ENCODE measurements around the gene NT5C1B. TPM values are rescaled to one million over a fixed set of nuclear protein-coding genes. Genes with fewer than 3 reads are reported as not detected.
A peak's percentile ranks its signal among the peaks of the same experiment; 100 is the strongest.

The NT5C1B gene
- total and polyA plus RNA-seq, 9 donors, result 0.11 to 0.73 (median 0.37) TPM; not detected in 1

- peaks cover 4% of the 10 kb centered on the region for H3K9me3 ChIP-seq (replicated peaks; ENCODE audit: control insufficient read depth, low read depth, low read length)
- H3K27ac ChIP-seq (ENCODE audit: low read length), result no peak overlapping the region
- no peaks in the 10 kb centered on the region for H3K36me3 ChIP-seq (ENCODE audit: control insufficient read depth, insufficient read depth, low read length)
- no peaks in the 10 kb centered on the region for H3K27me3 ChIP-seq (ENCODE audit: control insufficient read depth, insufficient read depth, low read length)
- no peak for DNase-seq
- H3K4me3 ChIP-seq (ENCODE audit: low read length), result no peak overlapping the region
- H3K4me1 ChIP-seq (ENCODE audit: control insufficient read depth, insufficient read depth, low read length), result no peaks in the 10 kb centered on the region
- WGBS (ENCODE audit: insufficient coverage), result no CpG with 5 or more reads among the region's 1 CpG
Measured at GRCh38 chr2:18588049-18588448, 1.3 kb downstream of the NT5C1B start.

- no CpG with 5 or more reads among the region's 3 CpGs for WGBS (ENCODE audit: insufficient coverage)
- Histone ChIP-seq H3K27me3 (ENCODE audit: control insufficient read depth, insufficient read depth, low read length) (no peaks in the 10 kb centered on the region), H3K4me1 (ENCODE audit: control insufficient read depth, insufficient read depth, low read length) (no peaks in the 10 kb centered on the region), H3K9me3 (replicated peaks; ENCODE audit: control insufficient read depth, low read depth, low read length) (peaks cover 4% of the 10 kb centered on the region), H3K4me3 (ENCODE audit: low read length) (no peak overlapping the region), H3K27ac (ENCODE audit: low read length) (no peak overlapping the region), H3K36me3 (ENCODE audit: control insufficient read depth, insufficient read depth, low read length) (no peaks in the 10 kb centered on the region)
- DNase-seq, result no peak
Measured at GRCh38 chr2:18585526-18585925, 3.8 kb downstream of the NT5C1B start.

- WGBS (ENCODE audit: insufficient coverage), result 85% methylated on average over 17 of the region's 32 CpGs
- Histone ChIP-seq H3K4me3 (ENCODE audit: low read length) (no peak overlapping the region), H3K9me3 (replicated peaks; ENCODE audit: control insufficient read depth, low read depth, low read length) (peaks cover 4% of the 10 kb centered on the region), H3K36me3 (ENCODE audit: control insufficient read depth, insufficient read depth, low read length) (no peaks in the 10 kb centered on the region), H3K27me3 (ENCODE audit: control insufficient read depth, insufficient read depth, low read length) (no peaks in the 10 kb centered on the region), H3K27ac (ENCODE audit: low read length) (no peak overlapping the region), H3K4me1 (ENCODE audit: control insufficient read depth, insufficient read depth, low read length) (no peaks in the 10 kb centered on the region)
- DNase-seq, result no peak
Measured at GRCh38 chr2:18584608-18584954, 4.8 kb downstream of the NT5C1B start.

- no peaks in the 10 kb centered on the region for H3K36me3 ChIP-seq (ENCODE audit: control insufficient read depth, insufficient read depth, low read length)
- H3K4me3 ChIP-seq (ENCODE audit: low read length), result no peak overlapping the region
- no peaks in the 10 kb centered on the region for H3K27me3 ChIP-seq (ENCODE audit: control insufficient read depth, insufficient read depth, low read length)
- WGBS (ENCODE audit: insufficient coverage), result 94% methylated on average over 36 of the region's 37 CpGs
- no peak overlapping the region for H3K27ac ChIP-seq (ENCODE audit: low read length)
- DNase-seq, result no peak
- no peaks in the 10 kb centered on the region for H3K4me1 ChIP-seq (ENCODE audit: control insufficient read depth, insufficient read depth, low read length)
- peaks cover 4% of the 10 kb centered on the region for H3K9me3 ChIP-seq (replicated peaks; ENCODE audit: control insufficient read depth, low read depth, low read length)
Measured at GRCh38 chr2:18583905-18584607, 5.3 kb downstream of the NT5C1B start.

- H3K4me1 ChIP-seq (ENCODE audit: control insufficient read depth, insufficient read depth, low read length), result no peaks in the 10 kb centered on the region
- no peak for DNase-seq
- no CpG with 5 or more reads among the region's 3 CpGs for WGBS (ENCODE audit: insufficient coverage)
Measured at GRCh38 chr2:18580606-18581005, 8.8 kb downstream of the NT5C1B start.

GRCh38 chr2:18578033-18578432 is 11.3 kb downstream of the NT5C1B start:
- no peaks in the 10 kb centered on the region for H3K4me1 ChIP-seq (ENCODE audit: control insufficient read depth, insufficient read depth, low read length)
- no peaks in the 10 kb centered on the region for H3K36me3 ChIP-seq (ENCODE audit: control insufficient read depth, insufficient read depth, low read length)
- no peaks in the 10 kb centered on the region for H3K27me3 ChIP-seq (ENCODE audit: control insufficient read depth, insufficient read depth, low read length)
- H3K27ac ChIP-seq (ENCODE audit: low read length), result no peak overlapping the region
- peaks cover 2% of the 10 kb centered on the region for H3K9me3 ChIP-seq (replicated peaks; ENCODE audit: control insufficient read depth, low read depth, low read length)
- DNase-seq, result no peak
- H3K4me3 ChIP-seq (ENCODE audit: low read length), result no peak overlapping the region

More at GRCh38 chr2:18580606-18581005, 8.8 kb downstream of the NT5C1B start:
- no peak overlapping the region for H3K27ac ChIP-seq (ENCODE audit: low read length)
- H3K9me3 ChIP-seq (replicated peaks; ENCODE audit: control insufficient read depth, low read depth, low read length), result peaks cover 2% of the 10 kb centered on the region
- H3K4me3 ChIP-seq (ENCODE audit: low read length), result no peak overlapping the region
- no peaks in the 10 kb centered on the region for H3K27me3 ChIP-seq (ENCODE audit: control insufficient read depth, insufficient read depth, low read length)
- no peaks in the 10 kb centered on the region for H3K36me3 ChIP-seq (ENCODE audit: control insufficient read depth, insufficient read depth, low read length)

- H3K9me3 ChIP-seq (replicated peaks; ENCODE audit: control insufficient read depth, low read depth, low read length), result peaks cover 2% of the 10 kb centered on the region
- no peak overlapping the region for H3K27ac ChIP-seq (ENCODE audit: low read length)
- no peak overlapping the region for H3K4me3 ChIP-seq (ENCODE audit: low read length)
- no peaks in the 10 kb centered on the region for H3K27me3 ChIP-seq (ENCODE audit: control insufficient read depth, insufficient read depth, low read length)
- WGBS (ENCODE audit: insufficient coverage), result no CpG with 5 or more reads among the region's 1 CpG
- no peaks in the 10 kb centered on the region for H3K36me3 ChIP-seq (ENCODE audit: control insufficient read depth, insufficient read depth, low read length)
- no peak for DNase-seq
- no peaks in the 10 kb centered on the region for H3K4me1 ChIP-seq (ENCODE audit: control insufficient read depth, insufficient read depth, low read length)
Measured at GRCh38 chr2:18566145-18566769, 23.1 kb downstream of the NT5C1B start.

- 0% methylated on average over 3 of the region's 3 CpGs for WGBS (ENCODE audit: insufficient coverage)
- H3K4me3 ChIP-seq (ENCODE audit: low read length), result peak overlapping the region; percentile 73
Measured at GRCh38 chr2:18560797-18561085, 28.6 kb downstream of the NT5C1B start.

GRCh38 chr2:18560031-18560796 is 29.2 kb downstream of the NT5C1B start, which contains the start of gene RDH14:
TSS of gene RDH14 (minus strand) at chr2:18560653. CDS start at chr2:18560572, 81 bp downstream.
- under 1% methylated on average over 78 of the region's 81 CpGs for WGBS (ENCODE audit: insufficient coverage)

More at GRCh38 chr2:18560797-18561085, 28.6 kb downstream of the NT5C1B start:
- no peaks in the 10 kb centered on the region for H3K27me3 ChIP-seq (ENCODE audit: control insufficient read depth, insufficient read depth, low read length)
- peak overlapping the region; percentile 87 for H3K27ac ChIP-seq (ENCODE audit: low read length)
- peaks cover 2% of the 10 kb centered on the region for H3K9me3 ChIP-seq (replicated peaks; ENCODE audit: control insufficient read depth, low read depth, low read length)
- H3K4me1 ChIP-seq (ENCODE audit: control insufficient read depth, insufficient read depth, low read length), result peaks cover 10% of the 10 kb centered on the region
- DNase-seq, result no peak
- H3K36me3 ChIP-seq (ENCODE audit: control insufficient read depth, insufficient read depth, low read length), result peaks cover 3% of the 10 kb centered on the region

GRCh38 chr2:18559531-18560030 is 29.8 kb downstream of the NT5C1B start:
- peaks cover 10% of the 10 kb centered on the region for H3K36me3 ChIP-seq (ENCODE audit: control insufficient read depth, insufficient read depth, low read length)
- no peaks in the 10 kb centered on the region for H3K27me3 ChIP-seq (ENCODE audit: control insufficient read depth, insufficient read depth, low read length)
- H3K9me3 ChIP-seq (replicated peaks; ENCODE audit: control insufficient read depth, low read depth, low read length), result peaks cover 2% of the 10 kb centered on the region
- peak overlapping the region; percentile 87 for H3K27ac ChIP-seq (ENCODE audit: low read length)
- H3K4me3 ChIP-seq (ENCODE audit: low read length), result peak overlapping the region; percentile 73
- WGBS (ENCODE audit: insufficient coverage), result 0% methylated on average over 10 of the region's 11 CpGs
- DNase-seq, result no peak
- peaks cover 10% of the 10 kb centered on the region for H3K4me1 ChIP-seq (ENCODE audit: control insufficient read depth, insufficient read depth, low read length)

More at GRCh38 chr2:18560031-18560796, 29.2 kb downstream of the NT5C1B start, which contains the start of gene RDH14:
- peaks cover 2% of the 10 kb centered on the region for H3K9me3 ChIP-seq (replicated peaks; ENCODE audit: control insufficient read depth, low read depth, low read length)
- H3K27me3 ChIP-seq (ENCODE audit: control insufficient read depth, insufficient read depth, low read length), result no peaks in the 10 kb centered on the region
- DNase-seq, result peak; percentile 97
- peak within 1 kb of the TSS; percentile 87 for H3K27ac ChIP-seq (ENCODE audit: low read length)
- H3K4me3 ChIP-seq (ENCODE audit: low read length), result peak within 1 kb of the TSS; percentile 73
- peaks cover 10% of the 10 kb centered on the region for H3K4me1 ChIP-seq (ENCODE audit: control insufficient read depth, insufficient read depth, low read length)
- peaks cover 7% of the 10 kb centered on the region for H3K36me3 ChIP-seq (ENCODE audit: control insufficient read depth, insufficient read depth, low read length)

Data from muscle of leg (tissue), 11 donors.